ENCODE results near the gene ABCA12.
"Not testable (repeated sequence)": the region's sequence is repeated elsewhere in the genome, so short reads cannot be mapped to it uniquely, and the experiment has no call there.

Gene ABCA12

GRCh38 chr2:215138479-215138878 is at the start of gene ABCA12:
ABCA12 (minus strand) TSS chr2:215138626; CDS start chr2:215138208, 418 bp downstream.
- no peak for DNase-seq (ENCODE audit: low spot score)

- no peak for DNase-seq (ENCODE audit: low spot score)
Observed at GRCh38 chr2:215188078-215188477, 49.7 kb upstream of the ABCA12 start.

- DNase-seq (ENCODE audit: low spot score), result no peak
Observed at GRCh38 chr2:215186021-215186420, 47.6 kb upstream of the ABCA12 start.

- DNase-seq (ENCODE audit: low spot score), result no peak
Observed at GRCh38 chr2:215178121-215178520, 39.7 kb upstream of the ABCA12 start.

- DNase-seq (ENCODE audit: low spot score), result no peak
Observed at GRCh38 chr2:215171796-215172195, 33.4 kb upstream of the ABCA12 start.

GRCh38 chr2:215171151-215171550 is 32.7 kb upstream of the ABCA12 start:
- peak; percentile 12 for DNase-seq (ENCODE audit: low spot score)

- not testable (repeated sequence) for DNase-seq (ENCODE audit: low spot score)
Observed at GRCh38 chr2:215166505-215166904, 28.1 kb upstream of the ABCA12 start.

- DNase-seq (ENCODE audit: low spot score), result not testable (repeated sequence)
Observed at GRCh38 chr2:215163319-215163718, 24.9 kb upstream of the ABCA12 start.

- DNase-seq (ENCODE audit: low spot score), result no peak
Observed at GRCh38 chr2:215161301-215161829, 22.9 kb upstream of the ABCA12 start.

GRCh38 chr2:215160081-215160480 is 21.7 kb upstream of the ABCA12 start:
- DNase-seq (ENCODE audit: low spot score), result no peak

GRCh38 chr2:215156453-215156852 is 18.0 kb upstream of the ABCA12 start:
- no peak for DNase-seq (ENCODE audit: low spot score)

GRCh38 chr2:215149894-215150293 is 11.5 kb upstream of the ABCA12 start:
- no peak for DNase-seq (ENCODE audit: low spot score)

- no peak for DNase-seq (ENCODE audit: low spot score)
Observed at GRCh38 chr2:215149486-215149885, 11.1 kb upstream of the ABCA12 start.

GRCh38 chr2:215149060-215149459 is 10.6 kb upstream of the ABCA12 start:
- DNase-seq (ENCODE audit: low spot score), result no peak

GRCh38 chr2:215145611-215146010 is 7.2 kb upstream of the ABCA12 start:
- DNase-seq (ENCODE audit: low spot score), result no peak

GRCh38 chr2:215144106-215144875 is 5.9 kb upstream of the ABCA12 start:
- DNase-seq (ENCODE audit: low spot score), result no peak

GRCh38 chr2:215143458-215143857 is 5.0 kb upstream of the ABCA12 start:
- no peak for DNase-seq (ENCODE audit: low spot score)

- DNase-seq (ENCODE audit: low spot score), result no peak
Observed at GRCh38 chr2:215141706-215142105, 3.3 kb upstream of the ABCA12 start.

- no peak for DNase-seq (ENCODE audit: low spot score)
Observed at GRCh38 chr2:215140166-215140707, 1.8 kb upstream of the ABCA12 start.

GRCh38 chr2:215137741-215138340 is 585 bp downstream of the ABCA12 start:
- DNase-seq (ENCODE audit: low spot score), result peak; percentile 38

- DNase-seq (ENCODE audit: low spot score), result no peak
Observed at GRCh38 chr2:215137329-215137686, 1.1 kb downstream of the ABCA12 start.

- DNase-seq (ENCODE audit: low spot score), result no peak
Observed at GRCh38 chr2:215136669-215137328, 1.6 kb downstream of the ABCA12 start.

- no peak for DNase-seq (ENCODE audit: low spot score)
Observed at GRCh38 chr2:215120401-215120800, 18.0 kb downstream of the ABCA12 start.

Measured in AG08395 (cell line).